H1 (cell line): ENCODE data around the gene TRUB1. TPM values are rescaled to one million over a fixed set of nuclear protein-coding genes. Genes with fewer than 3 reads are reported as not detected.

ENCODE experiments used
- CTCF ChIA-PET: fragments of 300-600 bp; sonication (Branson Sonifier 250); formaldehyde crosslinking; loops from one replicate; lab custom pipeline; 2021; ENCODE audit not compliant: partially characterized antibody; lab: Charles Lee
- POLR2A ChIA-PET: fragments of 300-600 bp; sonication (Branson Sonifier 250); formaldehyde crosslinking; loops from one replicate; lab custom pipeline; 2021; ENCODE audit warnings: inconsistent platforms; ENCODE audit not compliant: partially characterized antibody; lab: Charles Lee
- DNase-seq, 2 experiments: peaks; one replicate each; pipeline versions ENCODE4 v3.0.0 to v3.0.0-alpha.2; 2010 to 2022; ENCODE audit warnings: low spot score in 2 of 2, low read depth in 1 of 2, mixed read lengths in 1 of 2
- FAIRE-seq: peaks from 2 replicates; lab custom pipeline; 2011; peaks lifted over from hg19 to GRCh38; lab: Jason Lieb, UNC
- H2AFZ ChIP-seq: 2 replicates; pipeline ENCODE4 v1.8.1; 2012; ENCODE audit warnings: low read length, inconsistent platforms
- H2AK5ac ChIP-seq: 2 replicates; pipeline ENCODE4 v1.6.1; 2013; ENCODE audit warnings: low read depth, low read length
- H2BK120ac ChIP-seq: replicated peaks from 2 replicates; pipeline ENCODE3; 2013; ENCODE audit warnings: low read depth, low read length, inconsistent platforms
- H2BK12ac ChIP-seq: 2 replicates; pipeline ENCODE4 v1.6.1; 2013; ENCODE audit warnings: low read depth, low read length
- H2BK15ac ChIP-seq: 2 replicates; pipeline ENCODE4 v1.6.1; 2013; ENCODE audit warnings: low read length
- H2BK20ac ChIP-seq: 2 replicates; pipeline ENCODE4 v1.6.1; 2013; ENCODE audit warnings: low read length
- H2BK5ac ChIP-seq: 2 replicates; pipeline ENCODE4 v1.6.1; 2013; ENCODE audit warnings: low read depth, low read length
- H3K14ac ChIP-seq: 2 replicates; pipeline ENCODE4 v1.6.1; 2013; ENCODE audit warnings: inconsistent platforms; ENCODE audit not compliant: insufficient read length
- H3K18ac ChIP-seq: 2 replicates; pipeline ENCODE4 v1.6.1; 2013; ENCODE audit warnings: low read length; ENCODE audit errors: extremely low read depth
- H3K23ac ChIP-seq: 2 replicates; pipeline ENCODE4 v1.6.1; 2013; ENCODE audit warnings: inconsistent platforms; ENCODE audit not compliant: insufficient read length
- H3K23me2 ChIP-seq: 2 replicates; pipeline ENCODE4 v1.6.1; 2013; ENCODE audit warnings: low read depth, low read length
- H3K27ac ChIP-seq: 2 replicates; pipeline ENCODE4 v1.6.1; 2011; ENCODE audit warnings: low read depth, low read length, inconsistent platforms
- H3K27me3 ChIP-seq, 4 experiments: replicated peaks in 1 of 4; 1 replicate in 1 of 4; 2 replicates in 3 of 4; pipeline versions ENCODE4 v1.6.1 to v1.8.1; 2011 to 2013; ENCODE audit warnings: low read length in 3 of 4, mild to moderate bottlenecking in 3 of 4, inconsistent platforms in 2 of 4, mixed read lengths in 2 of 4, moderate library complexity in 1 of 4; ENCODE audit not compliant: control insufficient read depth in 3 of 4, insufficient read depth in 3 of 4; ENCODE audit errors: extremely low read depth in 1 of 4
- H3K36me3 ChIP-seq, 4 experiments: 2 replicates each; pipeline versions ENCODE4 v1.6.1 to v1.8.1; 2011 to 2013; ENCODE audit warnings: mild to moderate bottlenecking in 4 of 4, low read length in 3 of 4, moderate library complexity in 2 of 4, control low read depth in 1 of 4, inconsistent platforms in 1 of 4; ENCODE audit not compliant: insufficient read depth in 4 of 4, control insufficient read depth in 2 of 4
- H3K4ac ChIP-seq: replicated peaks from 2 replicates; pipeline ENCODE3; 2013; ENCODE audit warnings: low read length, low read depth, mixed read lengths, inconsistent platforms; ENCODE audit not compliant: insufficient read length
- H3K4me1 ChIP-seq, 4 experiments: replicated peaks in 1 of 4; 1 replicate in 1 of 4; 2 replicates in 3 of 4; pipeline versions ENCODE4 v1.6.1 to v1.8.1; 2011 to 2013; ENCODE audit warnings: low read length in 3 of 4, inconsistent platforms in 2 of 4, mixed read lengths in 1 of 4; ENCODE audit not compliant: insufficient read depth in 4 of 4, control insufficient read depth in 3 of 4
- H3K4me2 ChIP-seq, 2 experiments: 2 replicates each; pipeline versions ENCODE4 v1.6.1 to v1.8.1; 2011 to 2013; ENCODE audit warnings: low read depth in 2 of 2, low read length in 2 of 2, control low read depth in 1 of 2, inconsistent platforms in 1 of 2, mild to moderate bottlenecking in 1 of 2; ENCODE audit not compliant: insufficient read depth in 1 of 2
- H3K4me3 ChIP-seq, 4 experiments: fragments of 200-600, 300-600 bp in 1 of 4; sonication (generic), shearing (Covaris generic), sonication (Bioruptor Twin) in 1 of 4; 2 replicates each; pipeline versions ENCODE4 v1.5.1 to v1.8.1; 2011 to 2016; ENCODE audit warnings: low read length in 4 of 4, low read depth in 3 of 4, control low read depth in 2 of 4, inconsistent platforms in 2 of 4, mild to moderate bottlenecking in 2 of 4, mixed read lengths in 1 of 4, moderate library complexity in 1 of 4; ENCODE audit not compliant: insufficient read depth in 2 of 4; ENCODE audit errors: extremely low read depth in 1 of 4
- H3K56ac ChIP-seq: replicated peaks from 2 replicates; pipeline ENCODE3; 2013; ENCODE audit warnings: low read depth, mild to moderate bottlenecking, mixed read lengths, low read length, inconsistent platforms; ENCODE audit not compliant: insufficient read length
- H3K79me1 ChIP-seq: 2 replicates; pipeline ENCODE4 v1.6.1; 2013; ENCODE audit warnings: low read depth, low read length, control low read depth
- H3K79me2 ChIP-seq, 2 experiments: 2 replicates each; pipeline versions ENCODE4 v1.6.1 to v1.8.1; 2012 to 2013; ENCODE audit warnings: low read length in 2 of 2, mild to moderate bottlenecking in 2 of 2, inconsistent platforms in 1 of 2; ENCODE audit not compliant: insufficient read depth in 2 of 2, control insufficient read depth in 1 of 2
- H3K9ac ChIP-seq, 4 experiments: replicated peaks in 1 of 4; 1 replicate in 1 of 4; 2 replicates in 3 of 4; pipeline versions ENCODE4 v1.6.1 to v1.8.1; 2011 to 2013; ENCODE audit warnings: low read depth in 3 of 4, low read length in 3 of 4, control low read depth in 2 of 4, mild to moderate bottlenecking in 2 of 4, moderate library complexity in 2 of 4, inconsistent platforms in 1 of 4; ENCODE audit errors: extremely low read depth in 1 of 4
- H3K9me3 ChIP-seq, 2 experiments: 2 replicates each; pipeline versions ENCODE4 v1.6.1 to v1.8.1; 2012 to 2013; ENCODE audit warnings: mild to moderate bottlenecking in 2 of 2, moderate library complexity in 2 of 2, control low read depth in 1 of 2, inconsistent platforms in 1 of 2, low read depth in 1 of 2, low read length in 1 of 2, mixed read lengths in 1 of 2; ENCODE audit not compliant: insufficient read depth in 2 of 2
- H4K20me1 ChIP-seq, 2 experiments: replicated peaks in 1 of 2; 2 replicates each; pipeline versions ENCODE3 to v1.8.1; 2011 to 2013; ENCODE audit warnings: inconsistent platforms in 2 of 2, low read length in 2 of 2, mild to moderate bottlenecking in 1 of 2; ENCODE audit not compliant: insufficient read depth in 2 of 2, control insufficient read depth in 1 of 2
- H4K5ac ChIP-seq: 2 replicates; pipeline ENCODE4 v1.6.1; 2013; ENCODE audit warnings: low read length, low read depth, mixed read lengths, inconsistent platforms; ENCODE audit not compliant: insufficient read length
- H4K8ac ChIP-seq: 2 replicates; pipeline ENCODE4 v1.8.0; 2013; ENCODE audit warnings: mild to moderate bottlenecking, moderate library complexity, low read length, inconsistent platforms; ENCODE audit not compliant: insufficient read depth; ENCODE audit errors: extremely low read depth
- H4K91ac ChIP-seq: replicated peaks from 2 replicates; pipeline ENCODE3; 2013; ENCODE audit warnings: low read length, mixed read lengths, inconsistent platforms; ENCODE audit not compliant: insufficient read length
- BACH1 ChIP-seq: IDR thresholded peaks from 2 replicates; pipeline ENCODE4 v1.6.1; 2012; ENCODE audit warnings: low read length, improper control_type of control experiment
- BRCA1 ChIP-seq: IDR thresholded peaks from 2 replicates; pipeline ENCODE4 v1.6.1; 2012; ENCODE audit warnings: low read depth, low read length, improper control_type of control experiment
- CEBPB ChIP-seq: IDR thresholded peaks from 2 replicates; pipeline ENCODE4 v1.6.1; 2012; ENCODE audit warnings: low read depth, low read length
- EP300 ChIP-seq, 2 experiments: IDR thresholded peaks; 1 replicate in 1 of 2; 2 replicates in 1 of 2; pipeline ENCODE4 v1.6.1; 2011 to 2012; ENCODE audit warnings: low read depth in 2 of 2, low read length in 2 of 2, mild to moderate bottlenecking in 2 of 2, borderline replicate concordance in 1 of 2, inconsistent platforms in 1 of 2, moderate library complexity in 1 of 2
- GABPA ChIP-seq: IDR thresholded peaks from 2 replicates; pipeline ENCODE4 v1.6.1; 2011; ENCODE audit warnings: mild to moderate bottlenecking, low read length, moderate library complexity, borderline replicate concordance; ENCODE audit not compliant: insufficient read depth
- KDM4A ChIP-seq: IDR thresholded peaks from one replicate; pipeline ENCODE4 v1.7.1; 2012; ENCODE audit warnings: low read depth, mild to moderate bottlenecking, moderate library complexity, low read length, inconsistent platforms; ENCODE audit not compliant: severe bottlenecking
- KDM5A ChIP-seq: fragments of 200-600 bp; IDR thresholded peaks from 2 replicates; pipeline ENCODE4 v1.7.1; 2012; ENCODE audit warnings: mild to moderate bottlenecking, low read length, inconsistent platforms, mixed read lengths
- POLR2A ChIP-seq, 2 experiments: IDR thresholded peaks; 1 replicate in 1 of 2; 2 replicates in 1 of 2; pipeline ENCODE4 v1.6.1; 2011; ENCODE audit warnings: low read depth in 2 of 2, low read length in 2 of 2, mild to moderate bottlenecking in 2 of 2; ENCODE audit errors: control extremely low read depth in 1 of 2
- RXRA ChIP-seq: IDR thresholded peaks from 2 replicates; pipeline ENCODE4 v1.6.1; 2011; ENCODE audit warnings: low read depth, mild to moderate bottlenecking, low read length, moderate library complexity; ENCODE audit not compliant: insufficient read depth
- SP4 ChIP-seq: IDR thresholded peaks from 2 replicates; pipeline ENCODE4 v1.6.1; 2012; ENCODE audit warnings: low read length, inconsistent platforms
- SUZ12 ChIP-seq: fragments of 200-600 bp; sonication (generic); IDR thresholded peaks from 2 replicates; pipeline ENCODE4 v1.6.1; 2012; ENCODE audit warnings: mild to moderate bottlenecking, inconsistent platforms, low read length, moderate library complexity, mixed read lengths
- WGBS, 2 experiments: shearing (Covaris generic) in 1 of 2; methylation state at CpG; one replicate each; pipeline versions ENCODE4 v1.1.6 to v1.1.7; 2013 to 2015; ENCODE audit warnings: low lambda C conversion rate in 2 of 2, mixed read lengths in 2 of 2, inconsistent platforms in 1 of 2, low coverage in 1 of 2, missing lambda C conversion rate in 1 of 2; ENCODE audit not compliant: insufficient replicate concordance in 2 of 2, insufficient coverage in 1 of 2, insufficient read length in 1 of 2; ENCODE audit errors: extremely low coverage in 1 of 2, missing lambda C conversion rate in 1 of 2; 5-methylcytosine and 5-hydroxymethylcytosine counted together
- polyA plus RNA-seq, 7 experiments: library from polyadenylated mRNA; depleted of rRNA in 3 of 7; stranded (reverse) in 5 of 7; unstranded in 2 of 7; fragments of >200 nt in 5 of 7; fragments of 200-250 nt in 2 of 7; gene quantifications; 1 replicate in 5 of 7; 2 replicates in 1 of 7; 4 replicates in 1 of 7; pipeline versions ENCODE4 v1.2.1 to v1.2.3, GENCODE V29; 2011 to 2013; ENCODE audit warnings: missing spikeins in 2 of 7, mixed read lengths in 2 of 7
- total RNA-seq: library from RNA; stranded (reverse); fragmentation: NEBNext Ultra II Directional; extraction: Animal tissue kit (Norgen Biotek cat#: 25700); gene quantifications from 2 replicates; pipeline ENCODE4 v1.2.1, GENCODE V29; 2021
- TF ChIP-seq, protein P1 (sequence below): IDR thresholded peaks from 2 replicates; pipeline ENCODE4 v1.6.1; 2012; ENCODE audit warnings: low read length, inconsistent platforms
- TF ChIP-seq, protein P2 (sequence below): IDR thresholded peaks from 2 replicates; pipeline ENCODE4 v1.6.1; 2012; ENCODE audit warnings: inconsistent platforms

The TRUB1 gene
- total and polyA plus RNA-seq, 2 of the 8 experiments (the other 6 are each of a cell fraction or from before 2014, with no cell fraction given) = 6.3 to 22.2 TPM

DNA sequence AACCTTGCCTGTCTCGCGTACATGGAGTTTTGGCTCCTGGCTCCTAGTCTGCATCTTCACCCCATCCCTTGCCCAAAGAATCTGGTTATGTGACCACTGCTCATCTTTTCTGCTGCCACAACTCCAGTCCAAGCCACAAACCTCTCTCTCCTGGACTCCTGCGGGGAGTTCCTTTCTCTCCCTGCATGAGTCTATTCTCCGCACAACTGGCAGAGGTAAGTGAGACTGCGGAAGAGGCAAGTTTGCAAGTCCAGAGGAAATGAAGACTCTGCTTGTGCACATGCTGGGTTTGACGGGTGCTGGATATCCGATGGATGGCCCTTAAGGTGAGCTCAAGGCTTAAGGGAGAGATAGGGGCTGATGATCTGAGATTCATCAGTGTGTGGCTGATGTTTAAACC, 61.0 kb downstream of the TRUB1 start:
- no peak for DNase-seq
- POLR2A ChIA-PET = no interaction called here

More for the DNA sequence above, 61.0 kb downstream of the TRUB1 start:
- no peak overlapping the region for H3K56ac ChIP-seq
- no peaks in the 10 kb centered on the region for H3K79me2 ChIP-seq
- no peak overlapping the region for H3K9ac ChIP-seq
- no peak overlapping the region for H4K91ac ChIP-seq
- no peak overlapping the region for H3K4ac ChIP-seq
- no peaks in the 10 kb centered on the region for H3K27me3 ChIP-seq
- no peaks in the 10 kb centered on the region for H3K79me1 ChIP-seq
- H3K18ac ChIP-seq = no peak overlapping the region
- H2BK15ac ChIP-seq = no peak overlapping the region
- H3K23me2 ChIP-seq = no peaks in the 10 kb centered on the region
- H3K4me3 ChIP-seq = no peak overlapping the region
- CTCF ChIA-PET = no interaction called here
- no peak overlapping the region for H2BK120ac ChIP-seq
- no peak overlapping the region for H3K27ac ChIP-seq
- no peaks in the 10 kb centered on the region for H4K20me1 ChIP-seq
- peaks cover 0 to 8% (median 3%) of the 10 kb centered on the region in 4 experiments; a peak in 4 of 7 replicates for H3K4me1 ChIP-seq
- H3K14ac ChIP-seq = no peak overlapping the region
- no peak for FAIRE-seq
- H2AK5ac ChIP-seq = no peak overlapping the region
- 0 out of 2 replicates have a peak overlapping the region, but pooled peaks have one; percentile 9 for H2BK20ac ChIP-seq
- no peak overlapping the region; the same call in 1 of the 2 replicates for H2BK5ac ChIP-seq
- WGBS, 2 experiments = 76% methylated on average over 7 of the region's 7 CpGs; no CpG with 5 or more reads in 1 of the 2 experiments
- no peak overlapping the region for H4K5ac ChIP-seq
- no peak overlapping the region for H3K4me2 ChIP-seq
- H3K36me3 ChIP-seq = no peaks in the 10 kb centered on the region
- H2BK12ac ChIP-seq = no peak overlapping the region
- H4K8ac ChIP-seq = no peak overlapping the region
- H2AFZ ChIP-seq = 0 out of 2 replicates have a peak overlapping the region, but pooled peaks have one; percentile 51
- H3K9me3 ChIP-seq = no peaks in the 10 kb centered on the region
- TF ChIP-seq SUZ12 (no peak), GABPA (no peak), BACH1 (no peak), CEBPB (no peak), EP300 (IDR thresholded peaks at IDR 0.05; ENCODE audit: borderline replicate concordance in 1 of 2, low read depth in 2 of 2, low read length in 2 of 2) (no peak), KDM5A (no peak), RXRA (no peak), SP4 (no peak), POLR2A (IDR thresholded peaks at IDR 0.05; ENCODE audit: control extremely low read depth in 1 of 2, low read depth in 2 of 2, low read length in 2 of 2) (no peak), BRCA1 (no peak), KDM4A (no peak)
- TF ChIP-seq, protein P1, sequence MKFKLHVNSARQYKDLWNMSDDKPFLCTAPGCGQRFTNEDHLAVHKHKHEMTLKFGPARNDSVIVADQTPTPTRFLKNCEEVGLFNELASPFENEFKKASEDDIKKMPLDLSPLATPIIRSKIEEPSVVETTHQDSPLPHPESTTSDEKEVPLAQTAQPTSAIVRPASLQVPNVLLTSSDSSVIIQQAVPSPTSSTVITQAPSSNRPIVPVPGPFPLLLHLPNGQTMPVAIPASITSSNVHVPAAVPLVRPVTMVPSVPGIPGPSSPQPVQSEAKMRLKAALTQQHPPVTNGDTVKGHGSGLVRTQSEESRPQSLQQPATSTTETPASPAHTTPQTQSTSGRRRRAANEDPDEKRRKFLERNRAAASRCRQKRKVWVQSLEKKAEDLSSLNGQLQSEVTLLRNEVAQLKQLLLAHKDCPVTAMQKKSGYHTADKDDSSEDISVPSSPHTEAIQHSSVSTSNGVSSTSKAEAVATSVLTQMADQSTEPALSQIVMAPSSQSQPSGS = no peak
- TF ChIP-seq, protein P2, sequence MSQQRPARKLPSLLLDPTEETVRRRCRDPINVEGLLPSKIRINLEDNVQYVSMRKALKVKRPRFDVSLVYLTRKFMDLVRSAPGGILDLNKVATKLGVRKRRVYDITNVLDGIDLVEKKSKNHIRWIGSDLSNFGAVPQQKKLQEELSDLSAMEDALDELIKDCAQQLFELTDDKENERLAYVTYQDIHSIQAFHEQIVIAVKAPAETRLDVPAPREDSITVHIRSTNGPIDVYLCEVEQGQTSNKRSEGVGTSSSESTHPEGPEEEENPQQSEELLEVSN = no peak
- H3K23ac ChIP-seq = no peak overlapping the region
